ENCODE measurements around the gene ZRSR2.

GRCh38 chrX:15834053-15834452 is 43.8 kb downstream of the ZRSR2 start:
- no peak for TF ChIP-seq CTCF (IDR thresholded peaks at IDR 0.05)
- TF ChIP-seq POLR2A (IDR thresholded peaks at IDR 0.05), result no peak

All from heart left ventricle (tissue), 13 donors.